HG03354 (cell line): ENCODE data around the gene PTCH2.
"Not testable (repeated sequence)": the region's sequence is repeated elsewhere in the genome, so short reads cannot be mapped to it uniquely, and the experiment has no call there.

Experiments used
- ATAC-seq: cut with Tn5 transposase; IDR thresholded peaks from one replicate; pipeline ENCODE4 v1.9.1; 2021; ENCODE audit warnings: mild to moderate bottlenecking; ENCODE audit not compliant: unreplicated experiment, poor library complexity, severe bottlenecking

The PTCH2 gene

GRCh38 chr1:44822131-44822701, 20.8 kb downstream of the PTCH2 start:
- no peak for ATAC-seq

GRCh38 chr1:44821240-44821715, 21.8 kb downstream of the PTCH2 start:
- no peak for ATAC-seq

- ATAC-seq = peak; percentile 12
These were observed 22.5 kb downstream of the PTCH2 start for GRCh38 chr1:44820328-44821239.

- ATAC-seq = peak; percentile 79
These were observed 23.3 kb downstream of the PTCH2 start for GRCh38 chr1:44819608-44820327.

- no peak for ATAC-seq
These were observed 23.9 kb downstream of the PTCH2 start for GRCh38 chr1:44819196-44819607.

- ATAC-seq = no peak
These were observed 25.1 kb downstream of the PTCH2 start for GRCh38 chr1:44817771-44818495.

GRCh38 chr1:44817307-44817706, 25.7 kb downstream of the PTCH2 start:
- no peak for ATAC-seq

GRCh38 chr1:44815926-44816325, 27.1 kb downstream of the PTCH2 start:
- not testable (repeated sequence) for ATAC-seq

- ATAC-seq = no peak
These were observed 30.1 kb downstream of the PTCH2 start for GRCh38 chr1:44812822-44813543.

GRCh38 chr1:44811234-44811633, 31.8 kb downstream of the PTCH2 start:
- no peak for ATAC-seq

GRCh38 chr1:44810762-44811105, 32.3 kb downstream of the PTCH2 start:
- ATAC-seq = not testable (repeated sequence)

- ATAC-seq = no peak
These were observed 32.8 kb downstream of the PTCH2 start for GRCh38 chr1:44810101-44810761.

- ATAC-seq = peak; percentile 61
These were observed 33.8 kb downstream of the PTCH2 start for GRCh38 chr1:44808938-44809917.

GRCh38 chr1:44808063-44808937, 34.8 kb downstream of the PTCH2 start, which contains the start of gene BTBD19:
Gene BTBD19, plus strand, starts transcription at chr1:44808523. Its CDS starts 298 bp downstream, at chr1:44808821.
- ATAC-seq = peak; percentile 15

GRCh38 chr1:44807364-44808062, 35.5 kb downstream of the PTCH2 start:
- ATAC-seq = peak; percentile 34
